ENCODE measurements around the gene YPEL1. TPM values are rescaled to one million over a fixed set of nuclear protein-coding genes. Genes with fewer than 3 reads are reported as not detected.

The YPEL1 gene
- total RNA-seq, 4 donors from 2014 or later: 3.1 to 16.5 (median 8.6) TPM

DNA sequence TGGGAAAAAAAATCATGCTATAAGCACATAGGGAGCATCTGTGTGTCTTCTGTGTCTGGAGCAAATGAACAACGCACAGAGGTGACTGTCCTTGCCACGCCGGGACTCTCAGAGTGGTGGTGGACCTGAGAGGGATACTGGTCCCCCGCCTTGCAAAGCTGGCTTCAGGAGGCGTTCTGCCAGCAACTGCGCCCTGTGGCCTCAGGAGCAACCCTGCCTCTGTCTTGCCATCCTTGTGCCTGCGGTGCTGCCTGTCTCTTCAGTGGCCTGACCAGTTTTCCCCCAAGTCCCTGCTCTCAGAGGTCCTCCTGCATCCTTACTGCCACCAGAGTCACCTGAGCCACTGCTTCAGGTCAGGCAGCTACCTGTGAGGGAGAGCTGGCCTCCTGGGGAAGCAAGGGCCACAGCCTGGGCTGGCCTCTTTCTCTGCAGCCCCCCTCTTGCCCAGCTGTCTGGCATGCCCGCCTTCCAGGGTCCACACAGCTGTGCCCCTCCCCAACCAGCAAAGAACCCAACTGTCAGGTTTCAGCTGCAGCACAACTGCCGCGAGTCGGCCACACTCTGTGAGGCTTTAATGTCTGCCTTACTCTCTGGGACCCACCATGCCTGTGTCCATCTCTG, 30.4 kb upstream of the YPEL1 start:
- TF ChIP-seq, protein P1, sequence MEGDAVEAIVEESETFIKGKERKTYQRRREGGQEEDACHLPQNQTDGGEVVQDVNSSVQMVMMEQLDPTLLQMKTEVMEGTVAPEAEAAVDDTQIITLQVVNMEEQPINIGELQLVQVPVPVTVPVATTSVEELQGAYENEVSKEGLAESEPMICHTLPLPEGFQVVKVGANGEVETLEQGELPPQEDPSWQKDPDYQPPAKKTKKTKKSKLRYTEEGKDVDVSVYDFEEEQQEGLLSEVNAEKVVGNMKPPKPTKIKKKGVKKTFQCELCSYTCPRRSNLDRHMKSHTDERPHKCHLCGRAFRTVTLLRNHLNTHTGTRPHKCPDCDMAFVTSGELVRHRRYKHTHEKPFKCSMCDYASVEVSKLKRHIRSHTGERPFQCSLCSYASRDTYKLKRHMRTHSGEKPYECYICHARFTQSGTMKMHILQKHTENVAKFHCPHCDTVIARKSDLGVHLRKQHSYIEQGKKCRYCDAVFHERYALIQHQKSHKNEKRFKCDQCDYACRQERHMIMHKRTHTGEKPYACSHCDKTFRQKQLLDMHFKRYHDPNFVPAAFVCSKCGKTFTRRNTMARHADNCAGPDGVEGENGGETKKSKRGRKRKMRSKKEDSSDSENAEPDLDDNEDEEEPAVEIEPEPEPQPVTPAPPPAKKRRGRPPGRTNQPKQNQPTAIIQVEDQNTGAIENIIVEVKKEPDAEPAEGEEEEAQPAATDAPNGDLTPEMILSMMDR (IDR thresholded peaks at IDR 0.05; ENCODE audit: low read depth): no peak

DNA sequence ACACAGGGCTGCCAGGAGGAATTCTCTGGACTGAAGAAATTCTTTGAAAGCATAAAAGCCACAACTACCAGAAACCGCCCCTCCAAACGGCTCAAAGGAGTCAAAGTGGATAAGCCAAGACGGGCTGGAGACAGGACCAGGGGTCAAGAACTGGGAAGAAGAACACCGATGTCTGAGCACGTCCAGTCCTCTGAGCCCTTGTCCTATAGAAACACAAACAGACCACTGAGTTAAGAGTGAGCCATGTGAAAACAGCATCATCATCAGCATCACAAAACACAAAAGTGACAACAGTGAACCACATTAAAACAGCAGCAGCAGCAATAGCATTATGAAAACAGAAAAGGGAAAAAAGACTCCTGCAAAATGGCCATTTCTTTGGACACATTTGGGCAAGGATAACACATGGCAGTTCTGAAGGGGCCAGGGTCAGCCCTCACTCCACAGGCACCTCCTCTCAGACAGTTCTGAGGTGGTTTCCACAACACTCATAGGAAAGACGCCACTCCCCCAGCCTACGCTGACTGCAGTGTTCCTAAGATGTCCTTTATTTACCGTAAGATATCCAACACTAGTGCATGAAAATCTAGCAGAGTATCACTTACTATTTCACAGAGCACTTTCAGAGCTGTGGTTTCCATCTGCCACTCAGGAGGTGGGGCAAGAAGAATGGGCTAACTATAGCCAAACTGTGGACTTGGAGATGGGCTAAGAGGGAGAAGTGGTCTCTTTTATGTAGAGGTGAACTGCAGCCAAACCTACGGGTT, 28.6 kb upstream of the YPEL1 start:
- TF ChIP-seq, protein P1 (IDR thresholded peaks at IDR 0.05; ENCODE audit: low read depth): no peak

DNA sequence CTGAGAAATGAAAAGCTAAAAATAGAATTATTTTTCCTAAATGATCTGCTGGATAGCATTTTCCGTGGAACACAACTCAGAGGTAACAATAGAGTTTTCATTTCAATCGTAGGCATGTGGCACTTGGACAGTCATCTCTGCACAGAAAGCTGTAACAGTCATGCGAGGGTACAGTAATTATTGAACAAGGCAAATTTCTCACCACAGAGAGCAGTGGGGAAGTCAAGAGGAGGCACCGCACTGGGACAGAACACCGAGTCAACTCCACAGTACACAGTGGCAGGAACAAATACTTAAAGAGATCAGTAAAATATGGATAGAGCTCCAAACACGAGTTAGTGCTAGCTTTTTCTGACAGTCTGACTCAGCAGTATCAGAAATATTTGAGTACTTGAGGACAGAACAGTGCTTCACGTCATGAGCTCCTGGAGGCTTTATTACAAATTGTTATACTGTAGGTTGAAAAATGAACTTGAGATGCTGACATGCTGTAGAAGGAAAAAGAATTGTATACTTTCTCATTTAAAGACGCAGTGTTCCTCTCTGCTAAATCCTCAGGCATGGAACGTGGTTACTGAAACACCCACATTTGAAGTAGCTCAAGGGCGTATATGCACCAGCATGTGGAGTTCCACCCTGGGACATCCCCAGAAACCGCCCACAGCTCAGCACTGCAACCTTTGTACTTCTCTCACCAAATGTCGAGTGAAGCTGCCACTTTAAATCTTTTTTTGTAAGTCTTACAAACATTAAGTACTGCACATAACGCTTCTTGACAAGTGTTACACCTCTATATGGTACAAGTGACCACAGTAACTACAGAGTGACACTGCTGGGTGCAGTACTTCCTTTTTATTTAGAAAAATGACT, 27.4 kb upstream of the YPEL1 start:
- TF ChIP-seq, protein P1 (IDR thresholded peaks at IDR 0.05; ENCODE audit: low read depth): no peak

DNA sequence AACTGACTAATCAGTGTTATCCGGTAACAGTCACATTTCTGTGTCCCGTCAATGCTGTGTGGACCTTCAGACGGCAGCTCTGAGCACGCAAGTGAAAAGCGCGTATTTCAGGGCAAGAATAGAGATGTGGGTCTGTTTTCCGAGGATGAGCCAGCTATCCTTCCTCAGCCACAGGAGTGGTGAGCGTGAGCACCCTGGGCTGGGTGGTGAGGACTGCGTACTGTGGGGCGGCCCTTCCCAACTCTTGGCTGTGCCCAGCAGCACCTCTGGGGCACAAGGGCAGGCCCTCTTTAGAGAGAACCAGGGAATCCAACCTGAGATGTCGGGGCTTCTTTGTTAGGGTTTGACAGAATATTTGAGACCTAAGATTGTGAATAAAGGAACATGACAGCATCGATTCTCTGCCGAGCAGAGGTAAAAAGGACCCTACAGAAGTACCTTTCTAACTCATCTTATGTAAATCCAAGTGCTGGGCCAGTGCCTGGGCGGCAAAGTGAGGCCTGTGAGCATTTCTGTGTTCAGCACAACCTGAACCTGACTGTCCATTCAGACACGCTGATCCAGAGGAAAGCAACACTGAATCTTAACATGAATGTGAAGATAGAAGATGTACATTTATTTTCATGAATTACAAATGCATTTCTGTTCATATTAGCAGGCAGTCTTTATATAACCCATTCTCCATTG, 26.5 kb upstream of the YPEL1 start:
- TF ChIP-seq, protein P1 (IDR thresholded peaks at IDR 0.05; ENCODE audit: low read depth): no peak

DNA sequence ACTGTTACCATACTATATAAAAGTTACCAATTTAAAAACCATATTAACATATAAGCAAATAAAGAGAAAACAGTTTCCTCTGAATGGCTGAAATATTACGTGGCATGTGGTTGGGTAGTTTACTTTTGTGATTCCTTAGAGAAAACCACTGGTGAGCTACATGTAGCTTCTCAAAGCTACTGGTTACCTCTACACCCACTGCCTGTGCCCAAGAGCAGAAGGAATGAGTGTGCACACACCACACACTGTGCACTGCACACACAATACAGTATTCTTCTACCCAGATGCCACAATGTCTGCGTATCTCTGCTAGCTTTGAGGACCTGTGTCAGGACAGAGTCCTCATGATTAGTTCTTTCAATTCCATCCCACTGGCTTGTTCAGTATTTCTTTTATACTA, 25.5 kb upstream of the YPEL1 start:
- TF ChIP-seq, protein P1 (IDR thresholded peaks at IDR 0.05; ENCODE audit: low read depth): no peak

DNA sequence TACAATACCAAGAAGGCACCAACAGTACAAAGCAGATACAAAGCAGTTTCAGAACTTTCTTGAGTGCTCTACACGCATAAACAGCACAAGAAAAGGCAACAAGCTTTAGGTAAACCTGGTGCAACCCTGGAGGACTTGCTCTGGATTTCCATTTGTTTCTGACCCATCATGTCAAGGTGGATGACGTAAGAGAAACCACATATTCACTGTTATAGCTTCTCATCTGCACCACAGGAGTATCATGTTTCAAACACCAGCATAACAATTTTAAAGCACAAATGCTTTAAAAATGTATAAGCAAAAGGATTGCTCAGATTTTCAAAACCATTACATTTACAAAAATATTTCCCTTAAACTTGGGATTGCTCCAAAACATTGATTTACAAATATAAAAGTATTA, 25.0 kb upstream of the YPEL1 start:
- TF ChIP-seq, protein P1 (IDR thresholded peaks at IDR 0.05; ENCODE audit: low read depth): no peak
